GM12865 (cell line): ENCODE data around the gene ARHGAP44.

Source experiments
- DNase-seq: peaks from one replicate; pipeline ENCODE4 v3.0.0; 2010; ENCODE audit warnings: low read depth
- H3K4me3 ChIP-seq: 2 replicates; pipeline ENCODE4 v1.5.1; 2011; ENCODE audit warnings: mild to moderate bottlenecking, low read depth, low read length, control low read depth
- CTCF ChIP-seq: IDR thresholded peaks from 2 replicates; pipeline ENCODE4 v1.5.1; 2011; ENCODE audit warnings: low read length, control low read depth, low read depth, inconsistent platforms; ENCODE audit not compliant: insufficient read depth; ENCODE audit errors: missing control alignments

ARHGAP44 gene

DNA sequence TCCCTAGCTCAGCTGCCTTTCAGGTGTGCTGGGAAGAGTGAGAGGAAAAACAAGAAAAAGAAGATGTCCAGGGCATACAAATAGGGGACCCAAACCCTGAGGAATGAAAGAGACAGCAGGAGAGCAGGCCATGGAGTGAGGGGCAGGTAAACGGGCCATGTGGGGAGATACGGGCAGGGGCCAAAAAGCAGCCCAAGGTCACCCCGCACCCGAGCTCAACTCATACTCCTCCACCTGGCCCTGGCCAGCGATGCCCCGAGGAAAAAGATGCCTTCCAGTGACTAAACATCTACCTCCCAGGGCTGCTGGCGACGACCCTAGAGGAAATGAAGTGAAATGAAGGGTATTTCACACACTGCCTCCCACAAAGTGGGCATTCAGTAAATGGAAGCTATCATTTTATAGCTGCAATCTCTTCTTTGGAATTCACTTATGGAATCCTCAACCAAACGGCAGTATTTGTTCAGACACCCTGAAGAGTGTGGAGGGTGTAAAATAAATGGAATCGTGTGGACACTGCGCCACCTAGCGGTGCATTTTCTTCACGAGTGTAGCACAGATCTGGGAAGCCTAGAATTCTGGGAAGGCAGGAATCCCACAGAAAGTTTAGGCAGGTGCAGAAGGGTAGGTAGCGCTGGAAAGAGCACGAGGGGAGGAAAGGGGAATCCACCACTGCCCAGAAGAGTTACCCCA is 213.6 kb downstream of the ARHGAP44 start:
- TF ChIP-seq CTCF: peak; percentile 78
- H3K4me3 ChIP-seq: no peak overlapping the region
- DNase-seq: peak; percentile 61

DNA sequence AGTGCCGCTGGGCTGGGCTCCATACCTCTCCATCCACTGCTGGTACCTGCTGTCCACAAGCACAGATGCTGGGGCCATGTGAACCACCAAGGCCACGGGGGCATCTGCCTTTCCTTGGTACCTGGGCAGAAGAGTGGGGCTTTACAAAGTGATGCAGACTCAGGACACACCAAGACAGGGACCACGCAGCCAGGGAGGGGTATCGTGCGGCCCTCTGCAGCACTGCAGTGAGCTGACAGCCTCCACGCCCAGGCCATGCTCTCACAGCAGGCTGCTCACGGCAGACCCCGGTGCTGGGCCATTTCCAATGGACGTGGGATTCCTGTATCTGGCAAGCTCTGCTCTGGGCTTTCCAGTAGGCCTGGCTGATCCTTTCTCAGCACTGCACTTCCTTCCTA is 214.2 kb downstream of the ARHGAP44 start:
- no peak for TF ChIP-seq CTCF
- DNase-seq: no peak
- no peak overlapping the region for H3K4me3 ChIP-seq

DNA sequence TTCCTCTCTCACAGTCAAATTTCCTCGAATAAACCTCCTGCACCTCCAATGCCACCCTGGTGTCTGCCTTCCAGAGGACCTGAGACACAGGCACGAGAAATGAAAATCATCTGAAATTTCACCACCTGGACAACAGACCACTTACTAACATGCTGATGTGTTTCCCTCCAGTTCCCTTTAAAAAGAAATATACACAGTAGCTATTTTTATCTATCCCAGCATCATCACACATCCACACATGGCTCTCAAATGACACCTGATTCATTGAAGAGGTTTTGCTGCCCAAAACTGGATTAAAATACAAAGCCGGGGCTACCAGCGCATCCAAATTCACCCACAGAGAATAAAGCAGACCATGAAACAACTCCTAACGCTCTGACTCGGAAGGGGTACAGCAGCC is 214.6 kb downstream of the ARHGAP44 start:
- DNase-seq: no peak
- no peak overlapping the region for H3K4me3 ChIP-seq
- TF ChIP-seq CTCF: no peak

DNA sequence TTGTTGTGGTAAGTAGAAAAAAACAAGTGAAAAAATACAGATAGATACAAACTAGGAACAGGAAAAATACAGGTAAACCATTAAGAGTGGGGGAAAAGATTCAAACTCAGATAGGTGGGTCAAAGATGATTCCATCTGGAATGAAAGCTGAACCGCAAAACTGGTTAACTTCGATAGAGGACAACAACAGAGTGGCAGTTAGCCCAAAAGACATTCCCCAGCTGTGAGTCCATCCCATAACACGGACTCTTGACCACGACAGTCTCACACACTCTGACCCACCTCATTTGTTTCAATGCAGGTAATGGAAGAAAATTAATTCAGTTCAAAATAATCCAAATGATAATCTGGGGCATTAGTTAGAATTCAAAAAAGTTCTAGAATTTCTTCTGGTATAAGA is 215.0 kb downstream of the ARHGAP44 start:
- no peak for DNase-seq
- H3K4me3 ChIP-seq: no peak overlapping the region
- TF ChIP-seq CTCF: no peak

- H3K4me3 ChIP-seq: no peak overlapping the region
- no peak for TF ChIP-seq CTCF
- DNase-seq: no peak
These were observed 216.2 kb downstream of the ARHGAP44 start for GRCh38 chr17:13005530-13005929.

DNA sequence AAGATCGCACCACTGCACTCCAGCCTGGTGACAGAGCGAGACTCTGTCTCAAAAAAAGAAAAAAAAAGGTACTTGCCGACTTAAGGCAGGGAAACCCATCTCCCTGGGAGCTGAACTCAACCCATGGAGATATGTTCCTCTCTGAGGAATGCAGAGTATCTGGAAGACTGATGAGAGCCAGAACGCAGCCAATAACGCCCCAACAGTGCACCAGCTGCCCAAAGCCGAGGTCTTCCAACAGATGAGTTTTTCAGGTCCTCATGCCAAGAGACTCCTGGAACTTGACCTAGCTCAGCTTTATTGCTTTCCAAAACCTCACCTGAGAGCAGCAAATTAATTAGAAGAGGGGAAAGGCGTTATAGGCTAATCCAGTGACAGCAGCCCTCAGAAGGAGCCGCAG is 219.2 kb downstream of the ARHGAP44 start:
- DNase-seq: no peak
- H3K4me3 ChIP-seq: no peak overlapping the region
- no peak for TF ChIP-seq CTCF

- no peak overlapping the region for H3K4me3 ChIP-seq
- TF ChIP-seq CTCF: no peak
- DNase-seq: no peak
These were observed 221.7 kb downstream of the ARHGAP44 start for GRCh38 chr17:13010959-13011358.
